ENCODE data around the gene POU3F1. TPM values are rescaled to one million over a fixed set of nuclear protein-coding genes. Genes with fewer than 3 reads are reported as not detected.
A peak's percentile ranks its signal among the peaks of the same experiment; 100 is the strongest.

POU3F1 gene
- total and polyA plus RNA-seq, 10 of the 15 experiments (the other 5 are each of a cell fraction or from before 2014, with no cell fraction given), result 0.04 to 0.53 (median 0.10) TPM; not detected in 3

- TF ChIP-seq ZBED1 (IDR thresholded peaks at IDR 0.05; ENCODE audit: borderline replicate concordance) (peak; percentile 69; the same call in 1 of the 2 replicates), MXI1 (IDR thresholded peaks at IDR 0.05; ENCODE audit: low read depth, low read length) (no peak), NFXL1 (IDR thresholded peaks at IDR 0.05; ENCODE audit: borderline replicate concordance) (no peak), SP1 (IDR thresholded peaks at IDR 0.05; ENCODE audit: low read depth, low read length) (peak; percentile 58), EGR1 (IDR thresholded peaks at IDR 0.05; ENCODE audit: borderline replicate concordance in 1 of 2, low read depth in 2 of 2, low read length in 2 of 2) (no peak), DPF2 (IDR thresholded peaks at IDR 0.05) (peak; percentile 92), BCL11A (IDR thresholded peaks at IDR 0.05; ENCODE audit: low read depth, low read length) (peak; percentile 55; the same call in 1 of the 2 replicates), MYB (IDR thresholded peaks at IDR 0.05; ENCODE audit: borderline replicate concordance, low read depth, low read length) (no peak), ZNF384 (IDR thresholded peaks at IDR 0.05; ENCODE audit: borderline replicate concordance, low read depth, low read length) (peak; percentile 73; the same call in 1 of the 2 replicates), NKRF (conservative IDR thresholded peaks at IDR 0.05) (peak; percentile 46; the same call in 1 of the 2 replicates), CHD2 (IDR thresholded peaks at IDR 0.05; ENCODE audit: borderline replicate concordance, low read depth, low read length) (peak; percentile 62; the same call in 1 of the 2 replicates), TCF12 (IDR thresholded peaks at IDR 0.05; ENCODE audit: low read depth, low read length) (peak; percentile 75)
- TF ChIP-seq, protein P1, sequence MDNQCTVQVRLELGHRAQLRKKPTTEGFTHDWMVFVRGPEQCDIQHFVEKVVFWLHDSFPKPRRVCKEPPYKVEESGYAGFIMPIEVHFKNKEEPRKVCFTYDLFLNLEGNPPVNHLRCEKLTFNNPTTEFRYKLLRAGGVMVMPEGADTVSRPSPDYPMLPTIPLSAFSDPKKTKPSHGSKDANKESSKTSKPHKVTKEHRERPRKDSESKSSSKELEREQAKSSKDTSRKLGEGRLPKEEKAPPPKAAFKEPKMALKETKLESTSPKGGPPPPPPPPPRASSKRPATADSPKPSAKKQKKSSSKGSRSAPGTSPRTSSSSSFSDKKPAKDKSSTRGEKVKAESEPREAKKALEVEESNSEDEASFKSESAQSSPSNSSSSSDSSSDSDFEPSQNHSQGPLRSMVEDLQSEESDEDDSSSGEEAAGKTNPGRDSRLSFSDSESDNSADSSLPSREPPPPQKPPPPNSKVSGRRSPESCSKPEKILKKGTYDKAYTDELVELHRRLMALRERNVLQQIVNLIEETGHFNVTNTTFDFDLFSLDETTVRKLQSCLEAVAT (IDR thresholded peaks at IDR 0.05), result no peak; the same call in 1 of the 2 replicates
Measured at GRCh38 chr1:38028105-38028591, 18.4 kb downstream of the POU3F1 start (continued).

Measured in GM12878 (cell line).